Spleen (tissue), 11 donors: Measurements from ENCODE around the gene SNRPA1. TPM values are rescaled to one million over a fixed set of nuclear protein-coding genes. Genes with fewer than 3 reads are reported as not detected.
A peak's percentile ranks its signal among the peaks of the same experiment; 100 is the strongest.

Experiments
- DNase-seq: peaks from one replicate; pipeline ENCODE4 v3.0.0-alpha.2; 2020
- H3K27ac ChIP-seq, 8 donors: fragments of 200-600 bp; sonication (generic) in 7 of 8; 1 replicate in 4 of 8; 2 replicates in 4 of 8; pipeline versions ENCODE4 v1.5.0 to v1.8.0; 2016 to 2021; ENCODE audit warnings: inconsistent platforms in 4 of 8, mild to moderate bottlenecking in 4 of 8, moderate library complexity in 1 of 8
- H3K27me3 ChIP-seq, 7 donors: fragments of 200-600 bp; sonication (generic) in 6 of 7; replicated peaks in 1 of 7; 1 replicate in 4 of 7; 2 replicates in 3 of 7; pipeline versions ENCODE4 v1.5.0 to v1.8.0; 2016 to 2021; ENCODE audit warnings: inconsistent platforms in 3 of 7, mild to moderate bottlenecking in 1 of 7
- H3K36me3 ChIP-seq, 6 donors: fragments of 200-600 bp; sonication (generic) in 5 of 6; 1 replicate in 4 of 6; 2 replicates in 2 of 6; pipeline versions ENCODE4 v1.5.0 to v1.8.0; 2016 to 2021; ENCODE audit warnings: inconsistent platforms in 2 of 6
- H3K4me1 ChIP-seq, 6 donors: fragments of 200-600 bp; sonication (generic) in 5 of 6; 1 replicate in 3 of 6; 2 replicates in 3 of 6; pipeline versions ENCODE4 v1.5.0 to v1.8.0; 2016 to 2021; ENCODE audit warnings: inconsistent platforms in 3 of 6
- H3K4me3 ChIP-seq, 8 donors: fragments of 200-600 bp; sonication (generic) in 7 of 8; 1 replicate in 4 of 8; 2 replicates in 4 of 8; pipeline versions ENCODE4 v1.5.0 to v1.8.0; 2016 to 2021; ENCODE audit warnings: inconsistent platforms in 4 of 8, mild to moderate bottlenecking in 4 of 8, moderate library complexity in 2 of 8
- H3K9me3 ChIP-seq, 8 donors: fragments of 200-600 bp; sonication (generic) in 7 of 8; 1 replicate in 4 of 8; 2 replicates in 4 of 8; pipeline versions ENCODE4 v1.5.0 to v1.8.0; 2016 to 2021; ENCODE audit warnings: inconsistent platforms in 4 of 8
- POLR2A ChIP-seq, 3 donors: fragments of 450-650 bp; IDR thresholded peaks; one replicate each; pipeline ENCODE4 v1.5.1; 2017; ENCODE audit warnings: antibody characterized with exemption in 3 of 3, mild to moderate bottlenecking in 1 of 3
- POLR2AphosphoS5 ChIP-seq, 3 donors: sonication (generic); formaldehyde crosslinking; IDR thresholded peaks; one replicate each; pipeline ENCODE4 v1.5.1; 2017; ENCODE audit warnings: antibody characterized with exemption in 3 of 3
- WGBS, 5 donors: extraction: QIAGEN DNeasy Blood & Tissue Kit in 3 of 5; methylation state at CpG; one replicate each; pipeline versions ENCODE4 v1.1.5 to v1.1.7; 2013 to 2018; 5-methylcytosine and 5-hydroxymethylcytosine counted together
- intact Hi-C: fragments of 100-400 bp; cut with DNase I; formaldehyde crosslinking; loops from one replicate; pipeline ENCODE4 v1.15.0; 2023; ENCODE audit warnings: low total_unique reads
- polyA plus RNA-seq, 3 donors: library from polyadenylated mRNA; stranded (reverse); fragments of 200-250 nt; gene quantifications; one replicate each; pipeline ENCODE4 v1.2.1, GENCODE V29; 2013
- total RNA-seq, 7 donors: library from RNA; depleted of rRNA in 3 of 7; stranded (reverse); fragments of >200 nt in 3 of 7; fragmentation: NEBNext Ultra II Directional in 4 of 7; extraction: Animal tissue kit (Norgen Biotek cat#: 25700) in 4 of 7; gene quantifications; one replicate each; pipeline versions ENCODE4 v1.1.0 to v1.2.1, GENCODE V29; 2016 to 2021
- TF ChIP-seq, protein P1 (sequence below), 11 experiments: fragments of 200-600 bp in 7 of 11; fragments of 450-650 bp in 4 of 11; sonication (generic) in 4 of 11; IDR thresholded peaks in 8 of 11; conservative IDR thresholded peaks in 3 of 11; 1 replicate in 7 of 11; 2 replicates in 4 of 11; pipeline versions ENCODE4 v1.4.0 to v1.8.0; 2016 to 2021; ENCODE audit warnings: antibody characterized with exemption in 11 of 11, inconsistent platforms in 4 of 11, mild to moderate bottlenecking in 1 of 11
- donor health status: healthy with polysubstance abuse.
- donor health status: DM: no; HTN: no; CAD: no; lungs with moderate emphysema.
- donor health status: DM: no; HTN: no; CAD: no.
- donor health status: Bipolar disorder and iron deficiency.
- donor health status: healthy.
- donor health status: DM: no; HTN: no; CAD: no.
- donor health status: DM: yes; HTN: yes; CAD: no.

SNRPA1 gene
- total and polyA plus RNA-seq, 10 donors: 56.2 to 85.4 (median 74.6) TPM

DNA sequence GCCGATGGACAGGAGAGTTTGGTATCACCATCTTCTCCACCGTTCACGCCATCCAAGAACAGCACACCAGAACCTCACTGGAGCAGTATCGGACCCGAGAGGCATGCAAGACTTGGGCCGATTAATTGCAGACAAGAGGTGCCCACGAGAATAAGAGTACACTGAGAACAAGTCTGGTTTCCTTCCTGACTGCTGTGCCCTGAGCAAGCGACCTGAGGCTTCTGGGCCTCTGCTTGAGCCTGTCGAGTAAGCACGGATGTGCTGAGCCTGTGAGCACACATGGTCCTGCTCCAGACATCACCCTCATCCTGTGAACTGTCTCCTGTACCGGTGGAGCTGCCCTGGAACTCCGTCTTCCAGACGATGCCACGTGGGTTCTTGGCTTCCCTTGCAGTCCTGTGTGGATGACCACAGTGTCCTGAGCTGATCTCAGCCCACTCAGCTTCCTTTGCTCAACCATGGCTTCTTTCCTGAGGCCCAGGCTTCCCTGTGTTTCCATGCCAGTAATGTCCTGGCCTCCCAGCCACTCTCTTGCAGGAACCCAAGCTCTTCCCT is 34.3 kb upstream of the SNRPA1 start:
- no peak for DNase-seq
- Histone ChIP-seq H3K4me3 (no peak overlapping the region), H3K27me3 (peaks cover 0 to 26% (median 0%) of the 10 kb centered on the region in 7 donors), H3K36me3 (peaks cover 0 to 58% (median 6%) of the 10 kb centered on the region in 6 donors), H3K4me1 (peaks cover 0 to 25% (median 9%) of the 10 kb centered on the region in 6 donors), H3K27ac (no peak overlapping the region), H3K9me3 (peaks cover 0 to 22% (median 17%) of the 10 kb centered on the region in 8 donors)
- 72 to 81% (median 73%) methylated on average over 11 to 14 of the region's 14 CpGs for WGBS, 5 donors
- TF ChIP-seq POLR2AphosphoS5 (IDR thresholded peaks at IDR 0.05) (peak in 1 of 3 donors; percentile 4), POLR2A (IDR thresholded peaks at IDR 0.05) (no peak)
- intact Hi-C loops: no loop called here

DNA sequence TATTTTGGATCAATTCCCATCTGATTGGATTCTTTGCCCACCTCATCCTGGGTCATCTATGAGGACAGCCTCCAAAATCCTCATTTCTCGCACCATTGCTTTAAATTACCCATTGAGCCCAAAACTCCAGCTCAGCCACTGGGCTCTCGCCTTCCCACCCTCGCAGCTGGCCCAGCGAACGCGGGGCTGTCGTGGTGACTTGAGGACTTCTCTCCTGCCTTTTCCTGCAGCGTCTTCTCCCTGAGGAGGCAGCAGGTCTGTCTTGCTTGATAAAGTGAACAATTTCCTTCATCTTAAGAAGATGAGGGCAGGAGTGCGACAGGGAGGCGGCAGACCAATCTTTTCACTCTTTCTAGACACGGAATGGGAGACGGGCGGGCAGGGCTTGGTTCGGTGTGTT is 33.0 kb upstream of the SNRPA1 start:
- TF ChIP-seq POLR2A (IDR thresholded peaks at IDR 0.05): no peak
- TF ChIP-seq, protein P1, sequence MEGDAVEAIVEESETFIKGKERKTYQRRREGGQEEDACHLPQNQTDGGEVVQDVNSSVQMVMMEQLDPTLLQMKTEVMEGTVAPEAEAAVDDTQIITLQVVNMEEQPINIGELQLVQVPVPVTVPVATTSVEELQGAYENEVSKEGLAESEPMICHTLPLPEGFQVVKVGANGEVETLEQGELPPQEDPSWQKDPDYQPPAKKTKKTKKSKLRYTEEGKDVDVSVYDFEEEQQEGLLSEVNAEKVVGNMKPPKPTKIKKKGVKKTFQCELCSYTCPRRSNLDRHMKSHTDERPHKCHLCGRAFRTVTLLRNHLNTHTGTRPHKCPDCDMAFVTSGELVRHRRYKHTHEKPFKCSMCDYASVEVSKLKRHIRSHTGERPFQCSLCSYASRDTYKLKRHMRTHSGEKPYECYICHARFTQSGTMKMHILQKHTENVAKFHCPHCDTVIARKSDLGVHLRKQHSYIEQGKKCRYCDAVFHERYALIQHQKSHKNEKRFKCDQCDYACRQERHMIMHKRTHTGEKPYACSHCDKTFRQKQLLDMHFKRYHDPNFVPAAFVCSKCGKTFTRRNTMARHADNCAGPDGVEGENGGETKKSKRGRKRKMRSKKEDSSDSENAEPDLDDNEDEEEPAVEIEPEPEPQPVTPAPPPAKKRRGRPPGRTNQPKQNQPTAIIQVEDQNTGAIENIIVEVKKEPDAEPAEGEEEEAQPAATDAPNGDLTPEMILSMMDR (IDR thresholded peaks at IDR 0.05 in 8 of 11, conservative IDR thresholded peaks at IDR 0.05 in 3 of 11): no peak
- TF ChIP-seq POLR2AphosphoS5 (IDR thresholded peaks at IDR 0.05): no peak
- WGBS, 5 donors: 78 to 86% (median 84%) methylated on average over 14 of the region's 14 CpGs
- peak; percentile 40 for DNase-seq
- H3K4me1 ChIP-seq: peaks cover 0 to 21% (median 7%) of the 10 kb centered on the region in 6 donors
- H3K36me3 ChIP-seq: peaks cover 0 to 72% (median 7%) of the 10 kb centered on the region in 6 donors
- H3K27ac ChIP-seq: no peak overlapping the region
- H3K9me3 ChIP-seq: peaks cover 0 to 10% (median 4%) of the 10 kb centered on the region in 8 donors
- H3K4me3 ChIP-seq: no peak overlapping the region
- peaks cover 0 to 26% (median 0%) of the 10 kb centered on the region in 7 donors for H3K27me3 ChIP-seq
- intact Hi-C loops: no loop called here

DNA sequence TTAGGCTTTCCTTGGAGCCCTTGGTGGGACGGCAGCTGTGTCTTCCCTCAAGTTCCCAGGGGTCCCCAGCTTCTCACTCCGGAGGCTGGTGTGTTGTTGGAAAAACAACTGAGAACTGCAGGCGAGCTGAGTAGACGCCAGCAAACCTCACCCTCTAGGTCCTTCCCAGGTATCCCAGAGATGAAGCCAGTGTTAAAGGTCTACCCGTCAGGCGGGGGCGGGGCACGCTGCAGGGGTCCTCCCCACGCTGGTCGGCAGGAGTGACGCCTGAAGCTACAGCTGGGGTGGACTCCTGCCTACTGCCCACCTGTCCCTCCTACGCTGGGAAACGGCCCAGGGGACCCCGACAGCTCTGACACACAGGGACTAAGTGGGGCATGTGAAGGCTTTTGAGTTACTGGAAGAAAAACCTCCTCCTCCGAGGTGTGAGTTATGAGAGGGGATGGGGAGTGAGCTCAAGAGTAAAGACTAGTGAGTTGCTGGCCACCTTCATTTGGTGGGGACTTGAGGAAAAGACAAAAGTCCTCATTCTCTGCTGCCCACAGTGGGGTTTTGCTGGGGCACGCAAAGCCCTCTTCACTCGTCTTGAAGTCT is 32.2 kb upstream of the SNRPA1 start:
- 74 to 80% (median 75%) methylated on average over 16 to 17 of the region's 17 CpGs for WGBS, 5 donors
- Histone ChIP-seq H3K27ac (no peak overlapping the region), H3K4me1 (peaks cover 0 to 13% (median 4%) of the 10 kb centered on the region in 6 donors), H3K4me3 (no peak overlapping the region), H3K27me3 (peaks cover 0 to 26% (median 0%) of the 10 kb centered on the region in 7 donors), H3K36me3 (peaks cover 0 to 80% (median 8%) of the 10 kb centered on the region in 6 donors), H3K9me3 (peaks cover 0 to 3% (median 0%) of the 10 kb centered on the region in 8 donors)
- peak; percentile 53 for DNase-seq
- TF ChIP-seq POLR2AphosphoS5 (IDR thresholded peaks at IDR 0.05): peak in 1 of 3 donors; percentile 48
- TF ChIP-seq POLR2A (IDR thresholded peaks at IDR 0.05): no peak
- intact Hi-C loops: no loop called here

DNA sequence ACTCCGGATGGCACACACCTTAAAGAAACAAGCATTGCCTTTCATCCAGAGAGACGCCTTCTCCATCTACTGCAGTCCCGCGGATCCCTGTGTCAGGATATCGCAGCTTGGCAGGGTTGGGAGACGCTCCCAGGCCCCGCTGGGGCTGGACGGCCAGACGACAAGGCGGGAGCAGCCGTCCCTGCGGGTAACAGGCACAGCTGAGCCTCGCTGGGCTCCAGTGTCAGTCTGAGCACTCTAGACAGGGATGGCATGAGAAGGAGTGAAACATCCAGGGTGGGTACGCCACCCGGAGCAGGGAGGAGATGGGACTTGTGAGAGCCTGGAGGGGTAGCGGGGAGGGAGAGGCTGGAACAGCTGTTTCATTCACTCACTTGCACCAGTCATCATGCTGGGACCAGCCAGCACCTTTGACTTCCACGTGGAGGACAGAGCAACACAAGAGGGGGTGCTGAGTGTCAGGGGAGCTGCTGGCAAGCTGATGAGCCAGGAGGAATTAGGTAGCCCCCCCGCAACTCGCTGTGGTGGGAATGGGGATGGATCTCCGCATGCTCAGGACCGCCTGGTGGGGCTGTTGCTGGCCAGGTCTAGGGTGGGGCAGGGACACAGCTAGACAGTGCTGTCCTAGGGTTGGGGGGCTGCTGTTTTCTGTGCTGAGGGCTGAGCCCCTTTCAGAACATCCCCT is 31.6 kb upstream of the SNRPA1 start:
- peaks cover 0 to 86% (median 8%) of the 10 kb centered on the region in 6 donors for H3K36me3 ChIP-seq
- DNase-seq: peak; percentile 65
- peaks cover 0 to 27% (median 0%) of the 10 kb centered on the region in 7 donors for H3K27me3 ChIP-seq
- no peak overlapping the region for H3K4me3 ChIP-seq
- intact Hi-C loops: no loop called here
- H3K4me1 ChIP-seq: peaks cover 0 to 7% (median under 1%) of the 10 kb centered on the region in 6 donors
- H3K27ac ChIP-seq: peak overlapping the region in 1 of 8 donors; percentile 30
- peak in 2 of 3 donors; percentile 16 to 55 for TF ChIP-seq POLR2AphosphoS5 (IDR thresholded peaks at IDR 0.05)
- no peak for TF ChIP-seq POLR2A (IDR thresholded peaks at IDR 0.05)
- TF ChIP-seq, protein P1 (IDR thresholded peaks at IDR 0.05 in 8 of 11, conservative IDR thresholded peaks at IDR 0.05 in 3 of 11): no peak
- 84 to 88% (median 87%) methylated on average over 16 to 21 of the region's 21 CpGs for WGBS, 5 donors
- H3K9me3 ChIP-seq: no peaks in the 10 kb centered on the region

DNA sequence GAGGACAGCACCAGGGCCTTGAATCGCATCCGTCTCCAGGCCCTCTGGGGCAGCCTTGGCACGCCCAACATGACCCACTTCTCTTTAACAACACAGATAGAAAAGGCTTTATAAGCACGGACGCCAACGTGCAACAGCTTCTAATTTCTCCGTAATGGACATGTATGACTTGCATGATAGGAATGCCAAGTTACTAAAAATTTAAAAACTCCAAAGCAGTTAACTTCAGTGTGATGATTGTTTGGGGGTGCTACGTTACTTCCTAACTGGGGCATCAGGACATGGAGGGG is 30.9 kb upstream of the SNRPA1 start:
- intact Hi-C loops: no loop called here
- WGBS, 5 donors: 74 to 85% (median 84%) methylated on average over 8 of the region's 8 CpGs
- peak overlapping the region in 1 of 8 donors; percentile 30 for H3K27ac ChIP-seq
- H3K4me3 ChIP-seq: no peak overlapping the region
- peak; percentile 63 for DNase-seq
- no peaks in the 10 kb centered on the region for H3K9me3 ChIP-seq
- H3K4me1 ChIP-seq: peaks cover 0 to 10% (median 2%) of the 10 kb centered on the region in 6 donors
- peaks cover 0 to 34% (median 0%) of the 10 kb centered on the region in 7 donors for H3K27me3 ChIP-seq
- H3K36me3 ChIP-seq: peaks cover 0 to 92% (median 11%) of the 10 kb centered on the region in 6 donors
- TF ChIP-seq POLR2AphosphoS5 (IDR thresholded peaks at IDR 0.05) (no peak), POLR2A (IDR thresholded peaks at IDR 0.05) (no peak)
- TF ChIP-seq, protein P1 (IDR thresholded peaks at IDR 0.05 in 8 of 11, conservative IDR thresholded peaks at IDR 0.05 in 3 of 11): no peak
